ENCODE results near the gene GSE1.

GRCh38 chr16:85568519-85568918 lies 44.6 kb upstream of the GSE1 start:
- TF ChIP-seq CTCF (IDR thresholded peaks at IDR 0.05; ENCODE audit: poor library complexity) = no peak
- no peak for TF ChIP-seq EZH2 (IDR thresholded peaks at IDR 0.05; ENCODE audit: borderline replicate concordance)
